B cell (primary cell): ENCODE data around the gene CECR2. TPM values are rescaled to one million over a fixed set of nuclear protein-coding genes. Genes with fewer than 3 reads are reported as not detected.

Experiments
- ATAC-seq: fragments of 200-7000 bp; cut with Tn5 transposase; one replicate; pipeline ENCODE4 v1.10.0; 2021; ENCODE audit warnings: low read depth, mild to moderate bottlenecking, moderate number of reproducible peaks, moderate library complexity
- CTCF ChIA-PET: fragments of 350-600 bp; sonication (Branson Sonifier 250); formaldehyde crosslinking; loops from one replicate; lab custom pipeline; 2021; ENCODE audit warnings: antibody characterized with exemption, inconsistent platforms; lab: Charles Lee
- POLR2A ChIA-PET: fragments of 350-600 bp; sonication (Branson Sonifier 250); formaldehyde crosslinking; loops from one replicate; lab custom pipeline; 2021; ENCODE audit warnings: antibody characterized with exemption; lab: Charles Lee
- DNase-seq: peaks from one replicate; pipeline ENCODE4 v3.0.0; 2013
- H2AFZ ChIP-seq: 2 replicates; pipeline ENCODE4 v1.6.1; 2012; ENCODE audit warnings: mild to moderate bottlenecking, low read depth, low read length; ENCODE audit not compliant: insufficient read depth, poor library complexity, severe bottlenecking
- H3K27ac ChIP-seq, 2 donors: 1 replicate in 1 of 2; 2 replicates in 1 of 2; pipeline ENCODE4 v1.5.1; 2012 to 2013; ENCODE audit warnings: low read length in 2 of 2, mild to moderate bottlenecking in 2 of 2, moderate library complexity in 1 of 2
- H3K27me3 ChIP-seq, 4 experiments: fragments of 200-600 bp in 1 of 4; sonication (generic) in 1 of 4; replicated peaks in 1 of 4; 1 replicate in 2 of 4; 2 replicates in 2 of 4; pipeline versions ENCODE4 v1.6.1 to v1.7.0; 2013 to 2016; ENCODE audit warnings: low read length in 3 of 4, mild to moderate bottlenecking in 2 of 4, mixed read lengths in 1 of 4, moderate library complexity in 1 of 4; ENCODE audit not compliant: insufficient read depth in 4 of 4, control insufficient read depth in 3 of 4; ENCODE audit errors: control extremely low read depth in 1 of 4
- H3K36me3 ChIP-seq, 2 experiments: replicated peaks in 1 of 2; 1 replicate in 1 of 2; 2 replicates in 1 of 2; pipeline versions ENCODE4 v1.6.1 to v1.7.1; 2013; ENCODE audit warnings: low read length in 1 of 2; ENCODE audit not compliant: insufficient read depth in 2 of 2, control insufficient read depth in 1 of 2; ENCODE audit errors: control extremely low read depth in 1 of 2, extremely low read depth in 1 of 2
- H3K4me1 ChIP-seq, 2 donors: fragments of 200-600 bp in 1 of 2; sonication (generic) in 1 of 2; 1 replicate in 1 of 2; 2 replicates in 1 of 2; pipeline versions ENCODE4 v1.5.1 to v1.6.1; 2013 to 2017; ENCODE audit warnings: low read length in 2 of 2; ENCODE audit not compliant: control insufficient read depth in 2 of 2, insufficient read depth in 2 of 2
- H3K4me2 ChIP-seq: replicated peaks from 2 replicates; pipeline ENCODE3; 2012; ENCODE audit warnings: mild to moderate bottlenecking, low read depth, low read length; ENCODE audit not compliant: poor library complexity, severe bottlenecking
- H3K4me3 ChIP-seq, 5 experiments: fragments of 200-600 bp in 1 of 5; sonication (generic) in 1 of 5; 1 replicate in 3 of 5; 2 replicates in 2 of 5; pipeline versions ENCODE4 v1.5.1 to v1.7.0; 2011 to 2016; ENCODE audit warnings: low read length in 4 of 5, mild to moderate bottlenecking in 4 of 5, low read depth in 2 of 5, control low read depth in 1 of 5, moderate library complexity in 1 of 5; ENCODE audit not compliant: insufficient read depth in 1 of 5; ENCODE audit errors: control extremely low read depth in 1 of 5, extremely low read depth in 1 of 5
- H3K79me2 ChIP-seq: fragments of 200-600 bp; sonication (generic); one replicate; pipeline ENCODE4 v1.6.0; 2016; ENCODE audit warnings: low read length; ENCODE audit not compliant: control insufficient read depth, insufficient read depth
- H3K9ac ChIP-seq: fragments of 200-600 bp; sonication (generic); 2 replicates; pipeline ENCODE4 v1.6.1; 2017; ENCODE audit warnings: mild to moderate bottlenecking, low read length, moderate library complexity
- H3K9me3 ChIP-seq, 3 donors: one replicate each; pipeline versions ENCODE4 v1.6.1 to v1.7.1; 2013; ENCODE audit warnings: low read length in 2 of 3; ENCODE audit not compliant: control insufficient read depth in 2 of 3, insufficient read depth in 1 of 3; ENCODE audit errors: control extremely low read depth in 1 of 3
- H4K20me1 ChIP-seq: 2 replicates; pipeline ENCODE4 v1.6.0; 2012; ENCODE audit warnings: mild to moderate bottlenecking, low read length; ENCODE audit not compliant: insufficient read depth, control insufficient read depth, poor library complexity, severe bottlenecking
- H3K27ac Mint-ChIP-seq: one replicate; pipeline ENCODE4 v1.8.0; 2021; ENCODE audit warnings: mixed read lengths
- H3K27me3 Mint-ChIP-seq: one replicate; pipeline ENCODE4 v1.8.0; 2021; ENCODE audit warnings: mixed read lengths
- H3K4me1 Mint-ChIP-seq: one replicate; pipeline ENCODE4 v1.8.0; 2021; ENCODE audit warnings: mixed read lengths
- H3K4me3 Mint-ChIP-seq: one replicate; pipeline ENCODE4 v1.8.0; 2021; ENCODE audit warnings: mixed read lengths
- H3K9me3 Mint-ChIP-seq: one replicate; pipeline ENCODE4 v1.8.0; 2022; ENCODE audit warnings: mixed read lengths; ENCODE audit not compliant: insufficient read depth
- EZH2 ChIP-seq: IDR thresholded peaks from 2 replicates; pipeline ENCODE4 v1.6.1; 2012; ENCODE audit warnings: borderline replicate concordance, low read depth, mild to moderate bottlenecking, moderate library complexity, low read length; ENCODE audit not compliant: insufficient read depth, poor library complexity, severe bottlenecking
- WGBS: methylation state at CpG from one replicate; pipeline ENCODE4 v1.1.5; 2013; ENCODE audit warnings: missing lambda C conversion rate; ENCODE audit not compliant: insufficient coverage; 5-methylcytosine and 5-hydroxymethylcytosine counted together
- intact Hi-C: fragments of 100-400 bp; cut with micrococcal nuclease; formaldehyde crosslinking; loops from one replicate; pipeline ENCODE4 v1.10.0; 2022
- polyA plus RNA-seq: library from polyadenylated mRNA; depleted of rRNA; stranded (reverse); fragments of >200 nt; gene quantifications from 2 replicates; pipeline ENCODE4 v1.2.3, GENCODE V29; 2012
- total RNA-seq, 2 donors: library from RNA; stranded (reverse); fragments of 120-200 nt in 1 of 2; gene quantifications; 1 replicate in 1 of 2; 2 replicates in 1 of 2; pipeline versions ENCODE4 v1.2.3 to v1.2.4, GENCODE V29; 2013 to 2022
- TF ChIP-seq, protein P1 (sequence below): fragments of 200-600 bp; IDR thresholded peaks from one replicate; pipeline ENCODE4 v1.8.0; 2022; ENCODE audit warnings: antibody characterized with exemption, mild to moderate bottlenecking

CECR2 gene
- total and polyA plus RNA-seq, 2 donors (not counting 1 experiment from before 2014, with no cell fraction given) = 0.13 to 6.6 TPM

GRCh38 chr22:17549183-17549582 lies 179.9 kb downstream of the CECR2 start:
- Mint-ChIP-seq H3K4me3 (no peak overlapping the region), H3K27ac (no peak overlapping the region), H3K9me3 (no peaks in the 10 kb centered on the region), H3K27me3 (no peaks in the 10 kb centered on the region), H3K4me1 (no peaks in the 10 kb centered on the region)
- H3K4me3 ChIP-seq = no peak overlapping the region
- DNase-seq (no peak), ATAC-seq (no peak)
- H3K9me3 ChIP-seq = no peaks in the 10 kb centered on the region
- no peak overlapping the region for H2AFZ ChIP-seq
- no peaks in the 10 kb centered on the region for H3K79me2 ChIP-seq
- no peak for TF ChIP-seq EZH2
- TF ChIP-seq, protein P1, sequence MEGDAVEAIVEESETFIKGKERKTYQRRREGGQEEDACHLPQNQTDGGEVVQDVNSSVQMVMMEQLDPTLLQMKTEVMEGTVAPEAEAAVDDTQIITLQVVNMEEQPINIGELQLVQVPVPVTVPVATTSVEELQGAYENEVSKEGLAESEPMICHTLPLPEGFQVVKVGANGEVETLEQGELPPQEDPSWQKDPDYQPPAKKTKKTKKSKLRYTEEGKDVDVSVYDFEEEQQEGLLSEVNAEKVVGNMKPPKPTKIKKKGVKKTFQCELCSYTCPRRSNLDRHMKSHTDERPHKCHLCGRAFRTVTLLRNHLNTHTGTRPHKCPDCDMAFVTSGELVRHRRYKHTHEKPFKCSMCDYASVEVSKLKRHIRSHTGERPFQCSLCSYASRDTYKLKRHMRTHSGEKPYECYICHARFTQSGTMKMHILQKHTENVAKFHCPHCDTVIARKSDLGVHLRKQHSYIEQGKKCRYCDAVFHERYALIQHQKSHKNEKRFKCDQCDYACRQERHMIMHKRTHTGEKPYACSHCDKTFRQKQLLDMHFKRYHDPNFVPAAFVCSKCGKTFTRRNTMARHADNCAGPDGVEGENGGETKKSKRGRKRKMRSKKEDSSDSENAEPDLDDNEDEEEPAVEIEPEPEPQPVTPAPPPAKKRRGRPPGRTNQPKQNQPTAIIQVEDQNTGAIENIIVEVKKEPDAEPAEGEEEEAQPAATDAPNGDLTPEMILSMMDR = no peak
- no peaks in the 10 kb centered on the region for H3K36me3 ChIP-seq
- H3K4me1 ChIP-seq = no peaks in the 10 kb centered on the region
- 97% methylated on average over 8 of the region's 10 CpGs for WGBS
- intact Hi-C loops = no loop called here
- no peaks in the 10 kb centered on the region for H4K20me1 ChIP-seq
- CTCF ChIA-PET = interaction anchor here (1.2 kb wide), 1 partner anchor 9 kb away, joined by 3 read pairs; no protein-coding TSS in a partner anchor
- no peak overlapping the region for H3K27ac ChIP-seq
- no peaks in the 10 kb centered on the region for H3K27me3 ChIP-seq
- POLR2A ChIA-PET = interaction anchor here (0.6 kb wide), 1 partner anchor 94 kb away, joined by 3 read pairs; no protein-coding TSS in a partner anchor
- no peak overlapping the region for H3K9ac ChIP-seq
- H3K4me2 ChIP-seq = no peak overlapping the region

GRCh38 chr22:17549655-17550054 lies 180.4 kb downstream of the CECR2 start:
- no peak overlapping the region for H3K4me2 ChIP-seq
- no peak overlapping the region for H3K4me3 ChIP-seq

More at GRCh38 chr22:17549655-17550054, 180.4 kb downstream of the CECR2 start:
- Mint-ChIP-seq H3K27ac (no peak overlapping the region), H3K4me1 (no peaks in the 10 kb centered on the region), H3K9me3 (no peaks in the 10 kb centered on the region), H3K4me3 (no peak overlapping the region), H3K27me3 (no peaks in the 10 kb centered on the region)
- CTCF ChIA-PET = interaction anchor here (1.2 kb wide), 1 partner anchor 9 kb away, joined by 3 read pairs; no protein-coding TSS in a partner anchor
- H3K27ac ChIP-seq = no peak overlapping the region
- H3K27me3 ChIP-seq = no peaks in the 10 kb centered on the region
- intact Hi-C loops = no loop called here
- POLR2A ChIA-PET = interaction anchor here (0.6 kb wide), 1 partner anchor 94 kb away, joined by 3 read pairs; no protein-coding TSS in a partner anchor
- no peaks in the 10 kb centered on the region for H3K9me3 ChIP-seq
- no peak overlapping the region for H3K9ac ChIP-seq
- no peak for TF ChIP-seq EZH2
- TF ChIP-seq, protein P1 = no peak
- DNase-seq (no peak), ATAC-seq (no peak)
- H3K36me3 ChIP-seq = no peaks in the 10 kb centered on the region
- no peaks in the 10 kb centered on the region for H3K4me1 ChIP-seq
- H4K20me1 ChIP-seq = no peaks in the 10 kb centered on the region
- H3K79me2 ChIP-seq = no peaks in the 10 kb centered on the region
- H2AFZ ChIP-seq = no peak overlapping the region
- 92% methylated on average over 2 of the region's 5 CpGs for WGBS
